ENCODE results near the gene UST. TPM values are rescaled to one million over a fixed set of nuclear protein-coding genes. Genes with fewer than 3 reads are reported as not detected.

Gene UST
- total and polyA plus RNA-seq, 2 donors (not counting 1 experiment from before 2014, with no cell fraction given): 7.3 to 16.9 TPM

- ChIA-PET CTCF (interaction anchor here (0.6 kb wide), 1 partner anchor 194 kb away, joined by 3 read pairs; no protein-coding TSS in a partner anchor), POLR2A (no interaction called here)
- intact Hi-C loops (cut with micrococcal nuclease): no loop called here
These were observed 205.6 kb downstream of the UST start for GRCh38 chr6:148952147-148953035.

More at GRCh38 chr6:148952147-148953035, 205.6 kb downstream of the UST start:
- H3K36me3 ChIP-seq (replicated peaks in 1 of 2; ENCODE audit: control extremely low read depth in 1 of 2, control insufficient read depth in 1 of 2, extremely low read depth in 1 of 2, insufficient read depth in 2 of 2, low read length in 1 of 2): peaks cover 0 to 23% of the 10 kb centered on the region in 2 experiments
- H4K20me1 ChIP-seq (ENCODE audit: control insufficient read depth, insufficient read depth, low read length, poor library complexity, severe bottlenecking): peaks cover 27% of the 10 kb centered on the region
- H3K4me2 ChIP-seq (replicated peaks; ENCODE audit: low read depth, low read length, poor library complexity, severe bottlenecking): no peak overlapping the region
- H3K27ac ChIP-seq (ENCODE audit: low read length in 2 of 2): no peak overlapping the region
- 100% methylated on average over 1 of the region's 10 CpGs for WGBS (ENCODE audit: insufficient coverage)
- peaks cover 0 to 4% of the 10 kb centered on the region in 2 donors for H3K4me1 ChIP-seq (ENCODE audit: control insufficient read depth in 2 of 2, insufficient read depth in 2 of 2, low read length in 2 of 2)
- H3K4me3 ChIP-seq (ENCODE audit: control extremely low read depth in 1 of 5, extremely low read depth in 1 of 5, insufficient read depth in 1 of 5, low read depth in 2 of 5, low read length in 4 of 5): no peak overlapping the region
- no peak overlapping the region for H3K4me3 Mint-ChIP-seq
- H3K27ac Mint-ChIP-seq: no peak overlapping the region
- TF ChIP-seq EZH2 (IDR thresholded peaks at IDR 0.05; ENCODE audit: borderline replicate concordance, insufficient read depth, low read depth, low read length, poor library complexity, severe bottlenecking): no peak
- no peak for TF ChIP-seq CTCF (IDR thresholded peaks at IDR 0.05)
- no peak overlapping the region for H3K9ac ChIP-seq (ENCODE audit: low read length)
- H2AFZ ChIP-seq (ENCODE audit: insufficient read depth, low read depth, low read length, poor library complexity, severe bottlenecking): no peak overlapping the region
- DNase-seq (no peak), ATAC-seq (ENCODE audit: low read depth) (no peak)
- no peaks in the 10 kb centered on the region for H3K9me3 Mint-ChIP-seq (ENCODE audit: insufficient read depth)
- peaks cover 6% of the 10 kb centered on the region for H3K4me1 Mint-ChIP-seq
- no peaks in the 10 kb centered on the region for H3K27me3 Mint-ChIP-seq
- H3K27me3 ChIP-seq (replicated peaks in 1 of 4; ENCODE audit: control extremely low read depth in 1 of 4, control insufficient read depth in 3 of 4, insufficient read depth in 4 of 4, low read length in 3 of 4): no peaks in the 10 kb centered on the region
- peaks cover 12% of the 10 kb centered on the region for H3K79me2 ChIP-seq (ENCODE audit: control insufficient read depth, insufficient read depth, low read length)
- H3K9me3 ChIP-seq (ENCODE audit: control extremely low read depth in 1 of 3, control insufficient read depth in 2 of 3, insufficient read depth in 1 of 3, low read length in 2 of 3): no peaks in the 10 kb centered on the region
